T-cell (primary cell): ENCODE results near the gene L3HYPDH. TPM values are rescaled to one million over a fixed set of nuclear protein-coding genes. Genes with fewer than 3 reads are reported as not detected.

ENCODE experiments used
- ATAC-seq, 4 experiments: fragments of 200-7000 bp in 3 of 4; fragments of 150-1000 bp in 1 of 4; cut with Tn5 transposase; replicated peaks in 1 of 4; 1 replicate in 3 of 4; 2 replicates in 1 of 4; pipeline ENCODE4 v1.10.0; 2021; ENCODE audit warnings: moderate library complexity in 3 of 4, mild to moderate bottlenecking in 2 of 4, moderate number of reproducible peaks in 1 of 4
- CTCF ChIA-PET, 2 donors: fragments of 300-600 bp; sonication (Branson Sonifier 250); formaldehyde crosslinking; loops; one replicate each; lab custom pipeline; 2022; ENCODE audit warnings: antibody characterized with exemption in 2 of 2; lab: Charles Lee
- POLR2A ChIA-PET, 2 donors: fragments of 300-600 bp; sonication (Branson Sonifier 250); formaldehyde crosslinking; loops; one replicate each; lab custom pipeline; 2022; ENCODE audit warnings: antibody characterized with exemption in 2 of 2; lab: Charles Lee
- DNase-seq, 35 experiments: peaks; one replicate each; pipeline versions ENCODE4 v3.0.0 to v3.0.0-alpha.2; 2013 to 2023
- H3K27ac ChIP-seq: one replicate; pipeline ENCODE4 v1.5.1; 2013; ENCODE audit warnings: low read length
- H3K27me3 ChIP-seq, 2 experiments: replicated peaks in 1 of 2; 1 replicate in 1 of 2; 2 replicates in 1 of 2; pipeline versions ENCODE4 v1.6.1 to v1.7.0; 2013; ENCODE audit warnings: low read length in 1 of 2, mixed read lengths in 1 of 2; ENCODE audit not compliant: control insufficient read depth in 2 of 2, insufficient read depth in 2 of 2; ENCODE audit errors: extremely low read depth in 1 of 2
- H3K36me3 ChIP-seq, 2 donors: 1 replicate in 1 of 2; 2 replicates in 1 of 2; pipeline versions ENCODE4 v1.6.1 to v1.7.0; 2013; ENCODE audit warnings: low read length in 1 of 2; ENCODE audit not compliant: control insufficient read depth in 2 of 2, insufficient read depth in 1 of 2; ENCODE audit errors: extremely low read depth in 1 of 2
- H3K4me1 ChIP-seq, 2 experiments: 1 replicate in 1 of 2; 2 replicates in 1 of 2; pipeline versions ENCODE4 v1.6.1 to v1.7.0; 2013; ENCODE audit warnings: low read length in 2 of 2, mixed read lengths in 1 of 2; ENCODE audit not compliant: insufficient read depth in 2 of 2, control insufficient read depth in 1 of 2; ENCODE audit errors: extremely low read depth in 1 of 2
- H3K4me3 ChIP-seq, 2 donors: 1 replicate in 1 of 2; 2 replicates in 1 of 2; pipeline versions ENCODE4 v1.5.1 to v1.7.0; 2013; ENCODE audit warnings: mild to moderate bottlenecking in 2 of 2, low read length in 1 of 2, moderate library complexity in 1 of 2; ENCODE audit not compliant: control insufficient read depth in 1 of 2; ENCODE audit errors: extremely low read depth in 1 of 2
- H3K9me3 ChIP-seq: 2 replicates; pipeline ENCODE4 v1.7.0; 2013
- H3K27ac Mint-ChIP-seq, 2 donors: one replicate each; pipeline ENCODE4 v1.8.0; 2020 to 2021; ENCODE audit warnings: mild to moderate bottlenecking in 2 of 2, mixed read lengths in 2 of 2
- H3K27me3 Mint-ChIP-seq, 2 donors: one replicate each; pipeline ENCODE4 v1.8.0; 2021 to 2022; ENCODE audit warnings: mixed read lengths in 2 of 2
- H3K36me3 Mint-ChIP-seq: one replicate; pipeline ENCODE4 v1.8.0; 2021; ENCODE audit warnings: mixed read lengths
- H3K4me1 Mint-ChIP-seq, 3 donors: one replicate each; pipeline ENCODE4 v1.8.0; 2020 to 2022; ENCODE audit warnings: mixed read lengths in 3 of 3, mild to moderate bottlenecking in 1 of 3
- H3K4me3 Mint-ChIP-seq, 3 donors: one replicate each; pipeline ENCODE4 v1.8.0; 2020 to 2022; ENCODE audit warnings: mild to moderate bottlenecking in 3 of 3, mixed read lengths in 3 of 3, moderate library complexity in 3 of 3
- H3K9me3 Mint-ChIP-seq, 3 donors: one replicate each; pipeline ENCODE4 v1.8.0; 2020 to 2022; ENCODE audit warnings: mixed read lengths in 3 of 3
- WGBS: methylation state at CpG from one replicate; pipeline ENCODE4 v1.1.5; 2013; ENCODE audit warnings: missing lambda C conversion rate; ENCODE audit not compliant: insufficient coverage; 5-methylcytosine and 5-hydroxymethylcytosine counted together
- total RNA-seq, 35 experiments: library from RNA in 6 of 35; stranded (reverse) in 6 of 35; fragments of 120-200 nt in 1 of 35; gene quantifications; one replicate each; pipeline versions ENCODE4 v1.2.1 to v1.2.4 and lab custom pipeline; 2013 to 2026

L3HYPDH gene
- total RNA-seq, 5 donors from 2014 or later (not counting 1 experiment from before 2014, with no cell fraction given): 19.5 to 53.6 (median 40.5) TPM

DNA sequence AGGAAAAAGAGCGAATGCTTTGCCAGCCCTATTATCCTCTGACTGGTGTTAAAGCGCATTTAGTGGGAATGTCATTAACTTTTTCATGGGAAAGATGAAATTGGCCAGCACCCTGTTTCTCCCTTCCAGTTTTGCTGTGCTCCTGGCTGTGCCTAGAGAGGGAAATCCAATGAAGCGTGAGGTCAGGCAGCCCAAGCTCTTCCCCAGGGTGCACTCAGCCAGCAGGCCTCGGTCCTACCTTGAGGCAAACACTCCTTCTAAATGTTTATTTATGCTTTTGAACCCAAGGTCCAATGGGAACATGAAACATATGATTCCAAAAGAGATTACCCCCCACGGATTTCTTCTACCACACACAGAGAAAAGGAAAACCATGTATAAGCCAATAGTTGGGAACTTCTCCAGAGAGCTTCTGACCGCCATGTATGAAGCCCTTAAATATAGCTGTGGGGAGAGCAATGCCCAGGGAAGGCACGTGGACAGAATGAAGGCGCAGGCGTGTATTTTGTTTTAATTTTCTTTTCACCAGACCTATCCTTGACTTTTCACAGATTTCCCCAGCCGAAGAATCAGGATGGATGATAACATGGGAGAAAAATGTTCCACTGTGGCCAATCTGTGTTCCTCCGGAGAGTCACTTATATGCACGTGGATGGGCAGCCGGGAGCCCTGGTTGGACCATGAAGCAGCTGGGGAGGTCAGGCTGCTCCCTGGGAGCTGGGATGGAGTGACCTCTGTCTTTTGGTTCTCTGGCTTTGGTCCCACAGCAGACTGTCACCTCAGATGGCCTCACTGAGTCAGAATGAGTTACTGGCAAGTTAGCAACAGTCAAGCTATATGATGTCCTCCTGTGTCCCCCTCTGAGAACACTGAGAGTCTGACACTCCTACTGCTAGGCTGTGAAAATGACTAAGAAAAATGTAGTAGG is 56.3 kb downstream of the L3HYPDH start:
- H3K9me3 Mint-ChIP-seq: no peaks in the 10 kb centered on the region
- Histone ChIP-seq H3K27me3 (no peaks in the 10 kb centered on the region), H3K36me3 (no peaks in the 10 kb centered on the region), H3K4me1 (no peaks in the 10 kb centered on the region), H3K27ac (no peak overlapping the region), H3K9me3 (no peaks in the 10 kb centered on the region), H3K4me3 (no peak overlapping the region)
- H3K27ac Mint-ChIP-seq: no peak overlapping the region
- H3K4me3 Mint-ChIP-seq: no peak overlapping the region
- DNase-seq (no peak), ATAC-seq (no peak)
- 97% methylated on average over 5 of the region's 13 CpGs for WGBS
- no peaks in the 10 kb centered on the region for H3K36me3 Mint-ChIP-seq
- POLR2A ChIA-PET: no interaction called here
- H3K27me3 Mint-ChIP-seq: peaks cover 8 to 13% of the 10 kb centered on the region in 2 donors
- CTCF ChIA-PET: no interaction called here
- H3K4me1 Mint-ChIP-seq: no peaks in the 10 kb centered on the region

DNA sequence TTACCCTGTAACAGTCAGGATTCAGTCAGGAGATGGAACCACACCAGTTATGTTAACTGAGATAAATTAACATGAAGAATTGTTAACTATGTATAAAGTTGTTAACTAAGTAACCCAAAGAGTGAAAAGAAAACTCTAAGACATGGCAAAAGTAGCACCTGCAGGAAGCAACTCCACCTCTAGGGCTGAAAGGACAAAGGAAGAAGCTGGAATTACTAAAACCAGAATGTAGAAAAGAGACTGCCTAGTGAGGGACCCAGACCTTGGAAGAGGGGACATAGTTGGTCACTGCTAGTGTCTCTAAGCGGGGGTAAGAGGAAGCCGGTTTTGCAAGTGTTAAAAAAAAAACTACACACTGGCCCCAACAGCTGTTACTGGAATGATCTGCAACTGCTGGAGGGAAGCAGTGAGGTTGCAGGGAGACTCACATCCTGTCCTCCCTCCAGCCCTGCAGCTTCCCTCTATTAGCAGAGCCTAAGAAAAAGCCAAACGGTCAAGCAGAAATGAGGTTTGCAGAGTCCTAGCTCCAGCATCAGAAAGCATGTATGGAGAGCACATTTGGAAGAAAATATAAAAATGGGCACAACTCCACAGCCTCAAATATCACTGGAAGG is 58.8 kb downstream of the L3HYPDH start:
- no peak for DNase-seq
- no peak overlapping the region for H3K27ac ChIP-seq
- Mint-ChIP-seq H3K4me1 (no peaks in the 10 kb centered on the region), H3K27ac (no peak overlapping the region), H3K27me3 (peaks cover 13% of the 10 kb centered on the region in 2 donors), H3K4me3 (no peak overlapping the region), H3K9me3 (no peaks in the 10 kb centered on the region), H3K36me3 (no peaks in the 10 kb centered on the region)
- no peaks in the 10 kb centered on the region for H3K27me3 ChIP-seq
- no CpG with 5 or more reads among the region's 3 CpGs for WGBS
- ChIA-PET CTCF (interaction anchor here in 1 of 2 donors (0.8 kb wide), 1 partner anchor 134 kb away, joined by 4 read pairs; no protein-coding TSS in a partner anchor), POLR2A (no interaction called here)
- no peak overlapping the region for H3K4me3 ChIP-seq
- ATAC-seq: no peak
- no peaks in the 10 kb centered on the region for H3K4me1 ChIP-seq
- no peaks in the 10 kb centered on the region for H3K36me3 ChIP-seq
- H3K9me3 ChIP-seq: no peaks in the 10 kb centered on the region

DNA sequence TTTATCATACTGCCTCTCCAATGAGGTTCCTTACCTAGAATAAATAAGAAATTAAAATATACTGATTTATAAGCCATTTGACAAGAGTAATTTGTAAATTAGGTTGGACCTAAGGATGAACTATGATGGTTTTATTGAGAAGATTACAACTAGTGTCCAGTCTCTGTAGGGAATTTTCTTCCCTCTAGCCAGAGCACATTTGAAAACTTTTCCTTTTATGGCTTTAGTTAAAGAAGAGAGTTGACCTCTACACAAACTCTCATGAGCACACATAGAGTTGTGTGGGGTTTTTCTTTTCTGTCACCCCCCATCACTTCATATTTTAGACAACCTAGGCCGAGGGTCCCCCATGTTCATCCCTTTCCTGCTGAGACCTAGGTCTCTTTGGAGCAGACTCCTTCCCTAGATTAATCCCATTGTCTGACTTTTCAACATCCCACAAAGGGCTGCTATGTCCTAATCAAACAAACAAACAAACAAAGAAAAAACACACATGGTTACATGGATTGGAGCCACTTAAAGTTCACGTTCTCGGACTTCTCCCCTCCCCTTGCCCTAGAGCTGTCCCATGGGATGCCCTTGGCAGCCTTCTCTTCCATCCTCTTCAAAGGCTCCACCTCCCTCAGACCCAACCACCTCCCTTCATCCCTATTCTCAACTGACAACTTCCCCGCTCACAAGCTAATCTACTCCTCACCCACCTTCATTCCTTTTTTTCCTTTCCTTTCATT is 59.7 kb downstream of the L3HYPDH start:
- WGBS: 77% methylated on average over 3 of the region's 4 CpGs
- Histone ChIP-seq H3K4me3 (no peak overlapping the region), H3K4me1 (no peaks in the 10 kb centered on the region), H3K9me3 (no peaks in the 10 kb centered on the region), H3K27ac (no peak overlapping the region), H3K27me3 (no peaks in the 10 kb centered on the region), H3K36me3 (no peaks in the 10 kb centered on the region)
- ChIA-PET CTCF (interaction anchor here in 1 of 2 donors (0.6 kb wide), 1 partner anchor 58 kb away, joined by 5 read pairs; no protein-coding TSS in a partner anchor), POLR2A (no interaction called here)
- Mint-ChIP-seq H3K9me3 (no peaks in the 10 kb centered on the region), H3K4me1 (no peaks in the 10 kb centered on the region), H3K4me3 (no peak overlapping the region), H3K27me3 (peaks cover 13% of the 10 kb centered on the region in 2 donors), H3K36me3 (no peaks in the 10 kb centered on the region), H3K27ac (no peak overlapping the region)
- DNase-seq (no peak), ATAC-seq (no peak)

Other genes starting within 250 kb of the L3HYPDH start
- gene GPR135, start 19.0 kb downstream of the L3HYPDH start, total RNA-seq: 1 to 10 TPM; 1.8 to 2.4 (median 2.1) TPM
- 10 to 100 TPM; 13.8 to 27.0 (median 22.0) TPM for gene JKAMP, start 109 bp upstream of the L3HYPDH start, total RNA-seq
- not detected for gene CCDC175, start 92.4 kb upstream of the L3HYPDH start, total RNA-seq